Keratinocyte (primary cell): ENCODE results near the gene SYCP1. TPM values are rescaled to one million over a fixed set of nuclear protein-coding genes. Genes with fewer than 3 reads are reported as not detected.

Experiments used
- DNase-seq: peaks from one replicate; pipeline ENCODE4 v3.0.0-alpha.2; 2011; ENCODE audit warnings: low read depth, missing footprints, low spot score
- FAIRE-seq: peaks from 2 replicates; lab custom pipeline; 2011; peaks lifted over from hg19 to GRCh38; lab: Jason Lieb, UNC
- H2AFZ ChIP-seq: 2 replicates; pipeline ENCODE4 v1.6.0; 2012; ENCODE audit warnings: low read length, control low read depth, inconsistent platforms; ENCODE audit not compliant: control insufficient read depth
- H3K27ac ChIP-seq: 2 replicates; pipeline ENCODE4 v1.5.1; 2011; ENCODE audit warnings: low read length; ENCODE audit not compliant: control insufficient read depth, insufficient read depth
- H3K27me3 ChIP-seq: 3 replicates; pipeline ENCODE4 v1.6.0; 2011; ENCODE audit warnings: low read length; ENCODE audit not compliant: control insufficient read depth, insufficient read depth; ENCODE audit errors: extremely low read depth
- H3K36me3 ChIP-seq, 2 experiments: 2 replicates in 1 of 2; 3 replicates in 1 of 2; pipeline ENCODE4 v1.5.1; 2011; ENCODE audit warnings: low read length in 2 of 2, mild to moderate bottlenecking in 1 of 2; ENCODE audit not compliant: control insufficient read depth in 2 of 2, insufficient read depth in 2 of 2; ENCODE audit errors: extremely low read depth in 1 of 2
- H3K4me1 ChIP-seq: 3 replicates; pipeline ENCODE4 v1.5.1; 2011; ENCODE audit warnings: low read length; ENCODE audit not compliant: control insufficient read depth, insufficient read depth; ENCODE audit errors: extremely low read depth
- H3K4me2 ChIP-seq: 3 replicates; pipeline ENCODE4 v1.6.0; 2011; ENCODE audit warnings: low read depth, low read length; ENCODE audit not compliant: control insufficient read depth, insufficient read depth; ENCODE audit errors: extremely low read depth
- H3K4me3 ChIP-seq, 3 experiments: fragments of 200-600 bp in 1 of 3; sonication (generic) in 1 of 3; 2 replicates in 2 of 3; 3 replicates in 1 of 3; pipeline ENCODE4 v1.5.1; 2011 to 2016; ENCODE audit warnings: low read length in 3 of 3, mild to moderate bottlenecking in 3 of 3, control low read depth in 2 of 3, inconsistent platforms in 1 of 3, low read depth in 1 of 3, mixed read lengths in 1 of 3, mixed run types in 1 of 3, moderate library complexity in 1 of 3; ENCODE audit not compliant: control insufficient read depth in 2 of 3, insufficient read depth in 2 of 3; ENCODE audit errors: extremely low read depth in 1 of 3
- H3K79me2 ChIP-seq: 2 replicates; pipeline ENCODE4 v1.6.0; 2012; ENCODE audit warnings: low read length; ENCODE audit not compliant: control insufficient read depth, insufficient read depth
- H3K9ac ChIP-seq: 3 replicates; pipeline ENCODE4 v1.6.0; 2011; ENCODE audit warnings: low read length; ENCODE audit not compliant: control insufficient read depth, insufficient read depth; ENCODE audit errors: extremely low read depth
- H3K9me1 ChIP-seq: 3 replicates; pipeline ENCODE4 v1.6.0; 2011; ENCODE audit warnings: low read length; ENCODE audit not compliant: control insufficient read depth, insufficient read depth; ENCODE audit errors: extremely low read depth
- H3K9me3 ChIP-seq: 2 replicates; pipeline ENCODE4 v1.5.1; 2012; ENCODE audit warnings: low read depth, low read length; ENCODE audit not compliant: control insufficient read depth
- H4K20me1 ChIP-seq: 3 replicates; pipeline ENCODE4 v1.6.0; 2011; ENCODE audit warnings: low read length; ENCODE audit not compliant: control insufficient read depth, insufficient read depth; ENCODE audit errors: extremely low read depth
- CTCF ChIP-seq, 3 experiments: IDR thresholded peaks in 1 of 3; conservative IDR thresholded peaks in 1 of 3; optimal IDR thresholded peaks in 1 of 3; 2 replicates in 2 of 3; 3 replicates in 1 of 3; pipeline versions ENCODE3 to v1.5.1; 2011; ENCODE audit warnings: low read length in 3 of 3, mild to moderate bottlenecking in 3 of 3, moderate library complexity in 2 of 3, control low read depth in 1 of 3, inconsistent platforms in 1 of 3; ENCODE audit not compliant: insufficient read depth in 2 of 3; ENCODE audit errors: extremely low read depth in 1 of 3
- EZH2 ChIP-seq: IDR thresholded peaks from one replicate; pipeline ENCODE4 v1.6.1; 2012; ENCODE audit warnings: inconsistent platforms, mild to moderate bottlenecking, low read length, moderate library complexity
- dilution Hi-C: fragments of 300-500 bp; cut with MboI; formaldehyde crosslinking; loops from one replicate; pipeline ENCODE4 v1.7.0; 2020; ENCODE audit warnings: low sequenced_read_pairs; ENCODE audit not compliant: extremely low pct_ligation_motif_present
- polyA plus RNA-seq, 5 experiments: library from polyadenylated mRNA; depleted of rRNA in 3 of 5; stranded (reverse) in 3 of 5; stranded (forward) in 1 of 5; unstranded in 1 of 5; fragments of >200 nt; gene quantifications; 1 replicate in 1 of 5; 2 replicates in 3 of 5; 3 replicates in 1 of 5; pipeline versions ENCODE4 v1.2.1 to v1.2.3, GENCODE V29; 2011 to 2012; ENCODE audit warnings: missing spikeins in 2 of 5, low read depth in 1 of 5, low replicate concordance in 1 of 5

Gene SYCP1
- polyA plus RNA-seq, 1 donor (not counting 4 experiments of a cell fraction or from before 2014, with no cell fraction given) = not detected

- no peaks in the 10 kb centered on the region for H3K27me3 ChIP-seq
- H3K36me3 ChIP-seq = no peaks in the 10 kb centered on the region
- dilution Hi-C loops = no loop called here
- no peak within 1 kb of the TSS for H3K9ac ChIP-seq
- H3K27ac ChIP-seq = no peak within 1 kb of the TSS
- no peaks in the 10 kb centered on the region for H3K9me1 ChIP-seq
- H3K79me2 ChIP-seq = no peaks in the 10 kb centered on the region
- no peaks in the 10 kb centered on the region for H4K20me1 ChIP-seq
- FAIRE-seq (no peak), DNase-seq (no peak)
- no peaks in the 10 kb centered on the region for H3K4me1 ChIP-seq
- no peak within 1 kb of the TSS for H3K4me2 ChIP-seq
- TF ChIP-seq CTCF (optimal IDR thresholded peaks at IDR 0.05 in 1 of 3, IDR thresholded peaks at IDR 0.05 in 1 of 3, conservative IDR thresholded peaks at IDR 0.05 in 1 of 3; ENCODE audit: extremely low read depth in 1 of 3, insufficient read depth in 2 of 3, low read length in 3 of 3) (no peak), EZH2 (no peak)
- no peaks in the 10 kb centered on the region for H3K9me3 ChIP-seq
- H2AFZ ChIP-seq = no peak within 1 kb of the TSS
- no peak within 1 kb of the TSS for H3K4me3 ChIP-seq
Measured at GRCh38 chr1:115029526-115029925, 174.9 kb downstream of the SYCP1 start, which contains the start of gene TSHB. Gene TSHB, plus strand, starts transcription at chr1:115029826. Its CDS starts 3,537 bp downstream, at chr1:115033363.

DNA sequence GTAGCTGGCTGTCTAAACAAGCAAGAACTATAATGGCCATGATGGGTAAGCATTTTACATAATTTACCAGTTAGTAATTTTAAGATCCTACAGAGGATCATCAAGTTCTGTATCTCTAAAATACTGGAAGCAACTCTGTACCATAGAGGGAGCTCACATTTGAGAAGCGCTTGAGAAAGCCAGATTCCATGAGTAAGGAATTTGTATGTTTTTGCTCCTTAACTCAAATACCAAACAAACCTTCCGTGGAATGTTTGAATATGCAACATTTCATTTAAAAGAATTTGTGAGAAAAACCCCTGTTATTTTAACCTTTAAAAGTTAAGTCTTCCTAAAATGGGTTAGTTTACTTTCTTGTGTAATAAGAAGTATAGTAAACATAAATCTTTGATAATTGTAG lies 176.9 kb downstream of the SYCP1 start:
- H3K4me2 ChIP-seq = no peak overlapping the region
- no peaks in the 10 kb centered on the region for H3K27me3 ChIP-seq
- FAIRE-seq = no peak
- H3K36me3 ChIP-seq = no peaks in the 10 kb centered on the region
- H3K27ac ChIP-seq = no peak overlapping the region
- no peaks in the 10 kb centered on the region for H4K20me1 ChIP-seq
- no peak for DNase-seq
- no peak overlapping the region for H3K4me3 ChIP-seq
- no peak for TF ChIP-seq EZH2
- no peak for TF ChIP-seq CTCF (optimal IDR thresholded peaks at IDR 0.05 in 1 of 3, IDR thresholded peaks at IDR 0.05 in 1 of 3, conservative IDR thresholded peaks at IDR 0.05 in 1 of 3; ENCODE audit: extremely low read depth in 1 of 3, insufficient read depth in 2 of 3, low read length in 3 of 3)
- no peak overlapping the region for H3K9ac ChIP-seq
- H3K4me1 ChIP-seq = no peaks in the 10 kb centered on the region
- dilution Hi-C loops = no loop called here
- H2AFZ ChIP-seq = no peak overlapping the region
- H3K9me1 ChIP-seq = no peaks in the 10 kb centered on the region
- no peaks in the 10 kb centered on the region for H3K9me3 ChIP-seq
- no peaks in the 10 kb centered on the region for H3K79me2 ChIP-seq
